ENCODE data around the gene TMEM178B.

GRCh38 chr7:141415999-141416398 lies 342.1 kb downstream of the TMEM178B start:
- no peak for TF ChIP-seq CTCF (IDR thresholded peaks at IDR 0.05)
- TF ChIP-seq EZH2 (IDR thresholded peaks at IDR 0.05; ENCODE audit: borderline replicate concordance, insufficient read depth, low read depth, low read length, poor library complexity, severe bottlenecking), result no peak

Measured in B cell (primary cell).